NK-92 (cell line): ENCODE data around the gene ARL15.
"Not testable (repeated sequence)": the region's sequence is repeated elsewhere in the genome, so short reads cannot be mapped to it uniquely, and the experiment has no call there.

ENCODE experiments used
- DNase-seq: peaks from one replicate; lab custom pipeline; 2025; ENCODE audit not compliant: unreplicated experiment; lab: John Stamatoyannopoulos, UW

Gene ARL15

GRCh38 chr5:53997736-53998627 lies 312.4 kb downstream of the ARL15 start:
- no peak for DNase-seq

GRCh38 chr5:53996008-53996407 lies 314.4 kb downstream of the ARL15 start:
- DNase-seq: no peak

GRCh38 chr5:53994148-53994547 lies 316.2 kb downstream of the ARL15 start:
- DNase-seq: no peak

DNA sequence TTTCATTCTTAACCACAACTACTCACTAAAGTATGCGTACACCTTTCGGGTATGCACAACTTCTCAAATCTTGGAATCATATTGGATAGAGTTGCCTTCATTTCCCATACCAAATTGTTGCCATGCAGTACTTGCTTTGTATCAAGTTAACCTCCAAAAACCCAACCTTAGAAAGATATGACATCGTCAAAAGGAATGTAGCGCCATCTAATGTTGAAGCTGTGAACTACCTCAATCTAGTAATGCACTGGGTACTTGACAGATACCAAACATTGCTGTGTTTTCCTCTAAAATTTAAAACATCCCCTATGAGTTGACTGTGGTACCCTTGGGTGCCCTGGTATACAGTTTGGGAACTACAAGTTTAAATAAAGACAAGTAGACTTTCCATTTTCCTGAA lies 318.4 kb downstream of the ARL15 start:
- no peak for DNase-seq

DNA sequence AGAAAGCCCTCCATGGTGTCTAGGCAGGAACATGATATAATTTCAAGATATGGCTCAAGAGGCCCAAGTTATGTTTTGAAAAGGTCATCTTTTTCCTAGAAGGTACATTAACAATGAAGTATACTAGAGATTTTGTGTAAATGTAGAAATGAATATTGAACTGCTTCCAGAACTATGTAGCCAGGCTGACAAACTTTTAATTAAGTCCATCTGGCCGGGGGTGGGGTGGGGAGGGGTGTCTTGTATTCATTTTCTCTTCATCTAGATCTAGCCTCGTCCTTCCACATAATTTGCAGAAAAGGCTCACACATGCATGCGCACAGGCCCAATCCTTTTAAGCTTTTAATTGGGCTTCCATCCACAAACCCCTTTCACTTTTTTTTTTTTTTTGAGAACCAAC lies 323.3 kb downstream of the ARL15 start:
- DNase-seq: no peak

DNA sequence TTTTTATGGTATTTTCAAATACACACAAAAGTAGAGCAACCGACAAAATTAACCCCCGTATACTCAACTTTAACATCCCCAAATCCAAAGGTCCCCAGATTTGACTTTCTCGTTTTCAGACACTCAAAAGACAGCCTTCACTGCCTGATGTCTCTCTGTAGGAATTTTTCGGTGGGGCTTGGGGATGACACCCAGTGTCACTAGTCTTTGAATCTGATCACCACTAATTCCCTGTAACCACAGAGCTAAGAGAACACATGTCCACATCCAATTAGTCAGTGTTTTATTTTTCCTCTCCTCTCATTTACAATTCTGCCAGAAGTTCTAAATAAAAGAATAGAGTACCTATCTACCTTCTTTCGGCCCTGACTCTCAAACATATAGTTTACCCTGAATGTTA lies 324.6 kb downstream of the ARL15 start:
- no peak for DNase-seq

DNA sequence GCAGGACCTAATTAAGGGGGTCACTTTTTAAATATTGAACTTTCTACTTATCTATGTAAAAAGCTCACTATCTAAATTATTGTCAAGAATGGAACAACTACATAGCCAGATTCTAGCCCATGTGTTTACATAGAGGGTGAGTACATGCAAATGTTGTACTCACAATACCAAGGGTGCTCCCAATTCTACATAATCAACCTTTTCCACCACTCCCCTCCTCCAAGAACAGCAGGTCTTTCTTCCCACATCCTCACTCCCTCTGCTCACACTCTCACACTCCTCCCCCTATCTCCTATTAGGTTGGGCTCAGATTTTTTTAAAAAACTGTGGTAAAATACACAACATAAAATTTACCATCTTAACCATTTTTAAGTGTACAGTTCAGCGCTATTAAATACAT lies 325.4 kb downstream of the ARL15 start:
- DNase-seq: no peak

DNA sequence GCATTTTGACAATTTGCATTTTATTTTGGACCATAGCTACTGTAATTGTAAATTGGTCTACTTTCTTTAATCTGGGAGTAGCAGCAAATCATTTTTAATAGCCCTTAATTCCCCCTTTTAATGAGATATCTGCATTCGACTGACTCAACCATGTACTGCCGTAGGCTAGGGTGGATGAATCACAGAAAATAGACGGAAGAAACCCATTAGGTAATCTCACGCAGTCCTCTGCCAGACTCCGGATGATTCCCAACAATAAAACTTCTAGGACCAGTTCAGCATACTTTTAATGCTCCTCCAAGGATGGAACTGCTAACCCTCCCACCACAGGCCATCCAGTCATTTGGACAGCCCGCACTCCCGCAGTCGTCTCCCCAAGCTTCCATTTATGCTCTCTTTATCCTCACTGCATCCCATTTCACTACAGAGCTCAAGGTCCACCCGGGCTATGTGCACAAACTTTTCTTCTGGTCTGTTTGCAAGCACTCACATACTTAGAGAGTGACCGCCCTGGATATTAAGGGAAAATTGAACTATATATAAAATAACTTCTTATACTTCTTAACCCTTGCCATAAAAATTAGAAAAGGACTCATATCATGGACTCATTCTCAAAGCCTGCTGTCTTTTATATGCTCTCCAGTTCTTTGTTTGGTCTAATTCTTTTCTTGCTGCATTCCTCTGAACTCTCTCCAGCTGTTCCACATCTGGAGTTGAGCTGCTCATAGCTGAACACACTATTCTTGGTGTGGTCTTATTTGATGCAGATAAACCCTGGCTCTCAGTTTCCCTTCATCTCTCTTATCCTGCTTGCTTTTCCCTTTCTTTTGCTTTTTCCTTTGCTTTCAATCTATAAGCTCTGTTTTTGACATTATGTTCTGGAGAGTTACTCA lies 326.6 kb downstream of the ARL15 start:
- no peak for DNase-seq

DNA sequence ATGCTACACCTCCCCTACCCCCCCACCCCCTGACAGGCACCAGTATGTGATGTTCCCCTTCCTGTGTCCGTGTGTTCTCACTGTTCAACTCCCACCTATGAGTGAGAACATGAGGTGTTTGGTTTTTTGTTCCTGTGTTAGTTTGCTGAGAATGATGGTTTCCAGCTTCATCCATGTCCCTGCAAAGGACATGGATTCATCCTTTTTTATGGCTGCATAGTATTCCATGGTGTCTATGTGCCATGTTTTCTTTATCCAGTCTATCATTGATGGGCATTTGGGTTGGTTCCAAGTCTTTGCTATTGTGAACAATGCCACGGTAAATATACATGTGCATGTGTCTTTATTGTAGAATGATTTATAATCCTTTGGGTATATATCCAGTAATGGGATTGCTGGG lies 328.1 kb downstream of the ARL15 start:
- not testable (repeated sequence) for DNase-seq

- no peak for DNase-seq
Measured at GRCh38 chr5:53980061-53980460, 330.3 kb downstream of the ARL15 start.

DNA sequence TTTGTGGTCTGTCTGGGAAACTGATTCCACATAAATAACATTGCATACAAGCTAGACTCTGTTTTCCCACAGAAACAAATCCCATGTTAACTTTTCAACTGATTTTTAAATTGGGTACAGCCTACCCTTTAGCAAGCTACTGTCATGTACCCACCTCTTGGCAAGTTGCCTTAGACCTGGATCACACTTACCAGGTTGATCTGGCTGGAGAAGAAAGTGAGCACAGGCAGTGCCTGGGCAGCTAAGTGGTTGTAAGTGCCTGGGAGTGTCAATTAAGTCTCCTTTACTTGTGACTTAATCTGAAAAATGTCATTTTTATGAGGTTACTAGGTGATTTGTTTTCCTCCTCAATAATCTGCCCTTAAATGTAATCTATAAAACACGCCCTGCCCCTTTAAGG lies 336.4 kb downstream of the ARL15 start:
- no peak for DNase-seq

DNA sequence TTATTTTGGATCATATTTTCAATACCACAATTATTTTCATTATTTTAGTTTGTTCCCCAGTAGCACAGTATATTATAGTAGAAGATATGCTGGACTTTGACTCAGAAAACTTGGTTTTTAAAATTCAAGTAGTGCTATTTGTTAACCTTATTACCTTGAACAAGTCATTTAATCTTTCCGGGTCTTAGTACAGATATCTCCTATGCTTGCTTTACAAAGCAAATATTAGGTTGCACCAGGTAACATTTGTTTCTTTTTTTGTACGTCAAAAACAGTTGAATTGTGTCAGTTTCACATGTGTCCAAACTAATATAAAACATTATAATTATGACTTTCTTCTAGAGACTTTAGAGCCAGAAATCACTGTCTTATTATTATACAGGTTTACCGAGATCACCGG lies 338.1 kb downstream of the ARL15 start:
- DNase-seq: no peak

- DNase-seq: no peak
Measured at GRCh38 chr5:53971551-53971950, 338.8 kb downstream of the ARL15 start.

GRCh38 chr5:53971131-53971530 lies 339.2 kb downstream of the ARL15 start:
- no peak for DNase-seq

- no peak for DNase-seq
Measured at GRCh38 chr5:53970475-53970874, 339.9 kb downstream of the ARL15 start.

DNA sequence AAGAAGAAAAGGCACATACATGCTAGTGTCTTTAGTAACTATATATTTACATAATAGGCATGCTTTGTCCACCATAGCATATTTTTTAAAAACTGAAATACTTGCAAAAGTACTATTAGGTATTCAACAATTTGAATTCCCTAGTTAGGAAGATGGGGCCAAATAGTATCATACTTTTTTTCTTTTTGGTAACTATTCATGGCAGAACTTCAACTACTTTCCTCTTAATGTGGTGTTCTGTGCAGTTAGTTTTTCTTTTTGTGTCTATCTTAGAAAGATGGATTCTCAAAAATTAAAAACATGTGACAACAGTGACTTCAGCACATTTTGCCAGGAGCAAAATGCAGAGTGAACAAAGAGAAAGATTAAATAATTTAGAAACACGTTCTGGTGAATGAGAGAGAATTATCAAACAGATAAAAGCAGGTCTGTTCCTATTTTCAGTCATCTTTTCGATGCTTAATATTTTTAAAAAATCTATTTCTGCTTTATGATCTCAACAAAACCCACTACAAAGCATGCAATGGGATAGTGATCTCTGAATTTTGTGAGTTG lies 341.1 kb downstream of the ARL15 start:
- no peak for DNase-seq

DNA sequence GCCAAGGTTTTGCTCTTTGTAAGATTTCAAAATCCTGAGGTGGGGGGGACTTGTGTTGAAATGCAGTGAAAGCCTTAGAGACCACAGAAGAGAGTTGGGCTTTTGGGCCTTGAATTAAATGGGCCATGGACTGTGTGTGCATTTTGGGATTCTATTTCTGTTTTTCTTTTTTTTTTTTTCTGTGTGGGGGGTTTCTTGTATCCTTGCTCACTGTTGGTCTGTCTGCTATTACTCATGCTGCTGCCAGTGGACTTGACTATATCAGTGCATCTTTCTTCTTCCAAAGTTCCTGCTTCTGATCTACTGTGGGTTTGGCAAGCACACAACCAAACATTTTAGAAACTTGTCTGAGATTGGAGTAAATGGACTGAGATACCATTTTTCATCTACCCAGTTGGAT lies 344.9 kb downstream of the ARL15 start:
- no peak for DNase-seq

DNA sequence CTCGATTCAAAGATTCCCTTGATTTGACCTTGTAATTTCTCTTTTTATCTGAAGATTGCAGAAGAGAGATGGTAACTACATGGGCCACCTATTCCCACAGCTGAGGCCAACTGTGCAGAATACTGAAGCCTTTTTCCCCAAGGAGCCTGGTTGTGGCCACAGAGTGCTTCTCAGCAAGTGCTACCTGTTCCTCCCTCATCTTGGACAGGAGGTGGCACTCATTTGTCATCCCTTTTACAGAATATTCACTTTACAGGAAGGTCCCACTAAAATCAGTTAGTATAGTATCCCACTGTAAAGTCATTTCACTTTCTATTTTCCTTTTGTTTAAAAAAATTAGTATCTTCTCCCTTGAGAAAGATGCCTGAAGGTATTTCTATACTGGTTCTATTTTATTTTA lies 346.4 kb downstream of the ARL15 start:
- DNase-seq: no peak

DNA sequence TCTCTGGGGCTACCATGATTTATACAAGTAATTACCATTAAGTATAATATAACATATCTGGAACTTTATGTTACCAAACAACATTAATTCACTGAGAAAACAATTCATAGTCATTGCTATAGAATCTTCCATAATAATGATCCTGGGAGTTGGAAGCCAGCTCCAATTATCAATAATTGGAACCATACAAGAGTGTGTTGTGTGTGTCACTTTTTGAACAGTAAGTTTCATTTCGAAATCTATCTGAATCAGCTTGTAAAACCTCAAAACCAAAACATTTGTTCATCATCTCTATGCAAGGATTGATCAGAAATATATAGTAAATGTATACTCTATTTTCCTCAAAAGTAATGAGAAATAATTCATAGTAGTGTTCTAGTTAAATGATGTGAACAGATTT lies 348.1 kb downstream of the ARL15 start:
- DNase-seq: no peak

DNA sequence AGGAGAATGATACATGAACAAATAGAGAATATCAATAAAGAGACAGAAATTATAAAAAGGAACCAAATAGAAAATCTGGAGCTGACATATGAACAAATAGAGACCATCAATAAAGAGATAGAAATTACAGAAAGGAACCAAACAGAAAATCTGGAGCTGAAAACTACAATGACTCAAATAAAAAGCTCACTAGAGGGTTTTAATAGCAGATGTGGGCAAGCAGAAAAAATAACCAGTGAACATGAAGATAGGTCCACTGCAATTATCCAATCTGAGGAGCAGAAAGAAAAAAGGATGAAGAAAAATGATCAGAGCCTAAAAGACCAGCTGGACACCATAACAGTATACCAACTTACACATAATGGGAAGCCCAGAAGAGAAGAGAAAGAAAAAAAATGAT lies 353.7 kb downstream of the ARL15 start:
- no peak for DNase-seq

GRCh38 chr5:53956196-53956595 lies 354.2 kb downstream of the ARL15 start:
- DNase-seq: no peak

GRCh38 chr5:53950621-53951020 lies 359.8 kb downstream of the ARL15 start:
- no peak for DNase-seq
